Measurements from ENCODE around the gene C2CD5.

- no peak for TF ChIP-seq CTCF (IDR thresholded peaks at IDR 0.05; ENCODE audit: poor library complexity, severe bottlenecking)
- no peak for TF ChIP-seq EZH2 (IDR thresholded peaks at IDR 0.05; ENCODE audit: borderline replicate concordance, insufficient read depth, low read length, poor library complexity, severe bottlenecking)
- no peak for TF ChIP-seq RAD21 (conservative IDR thresholded peaks at IDR 0.05)
Measured at GRCh38 chr12:22536346-22536945, 7.9 kb downstream of the C2CD5 start.

Measured in neural cell (in vitro differentiated cells).